Activated effector memory CD4-positive, alpha-beta T cell treated with Interleukin-2 at 50 U/mL for 16 hours (primary cell): ENCODE measurements around the gene TTC5.
"Not testable (repeated sequence)": the region's sequence is repeated elsewhere in the genome, so short reads cannot be mapped to it uniquely, and the experiment has no call there.

Source experiments
- DNase-seq: peaks from one replicate; pipeline ENCODE4 v3.0.0-alpha.2; 2020

Gene TTC5, protein sequence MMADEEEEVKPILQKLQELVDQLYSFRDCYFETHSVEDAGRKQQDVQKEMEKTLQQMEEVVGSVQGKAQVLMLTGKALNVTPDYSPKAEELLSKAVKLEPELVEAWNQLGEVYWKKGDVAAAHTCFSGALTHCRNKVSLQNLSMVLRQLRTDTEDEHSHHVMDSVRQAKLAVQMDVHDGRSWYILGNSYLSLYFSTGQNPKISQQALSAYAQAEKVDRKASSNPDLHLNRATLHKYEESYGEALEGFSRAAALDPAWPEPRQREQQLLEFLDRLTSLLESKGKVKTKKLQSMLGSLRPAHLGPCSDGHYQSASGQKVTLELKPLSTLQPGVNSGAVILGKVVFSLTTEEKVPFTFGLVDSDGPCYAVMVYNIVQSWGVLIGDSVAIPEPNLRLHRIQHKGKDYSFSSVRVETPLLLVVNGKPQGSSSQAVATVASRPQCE

DNA sequence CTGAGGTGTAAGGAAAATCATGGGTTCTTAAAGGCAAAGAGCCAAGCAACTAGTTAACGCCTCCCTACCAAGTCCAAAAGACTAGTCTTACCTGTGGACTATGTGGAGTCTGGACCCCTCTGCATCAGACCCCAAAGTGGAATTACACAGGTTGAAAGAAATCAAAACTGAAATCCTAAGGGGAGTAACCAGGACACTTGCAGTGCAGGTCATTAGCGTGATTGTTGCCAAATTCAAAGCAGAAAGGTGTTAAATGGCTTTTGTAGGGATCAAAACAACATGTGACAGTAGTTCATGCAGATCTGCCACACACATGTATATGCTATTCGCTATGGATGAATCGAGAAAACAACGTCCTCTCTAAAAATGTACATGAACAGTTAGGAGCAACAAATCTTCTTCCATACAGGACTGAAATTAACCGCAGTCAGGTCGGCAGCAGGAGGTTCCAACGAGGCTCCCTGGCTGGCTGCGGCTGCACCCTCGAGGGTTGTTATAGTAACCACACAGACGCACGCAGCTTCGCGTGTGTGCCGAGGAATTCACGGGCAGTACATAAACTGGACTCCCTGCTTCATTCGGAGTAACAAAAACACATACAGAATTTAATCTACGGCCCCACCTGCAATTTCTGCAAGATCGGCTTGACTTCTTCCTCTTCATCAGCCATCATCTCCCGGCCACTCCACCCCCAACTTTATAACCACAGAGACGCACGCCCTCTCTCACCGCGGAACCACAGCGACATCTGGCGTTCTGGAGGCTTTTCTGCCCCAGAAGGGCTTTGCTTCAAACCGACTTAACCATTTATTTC, at the start of gene TTC5:
Gene TTC5 (minus strand): TSS at position 687 of the 814 bp plus-strand sequence. CDS start 14 bp downstream, at position 673.
- DNase-seq = peak; percentile 86

DNA sequence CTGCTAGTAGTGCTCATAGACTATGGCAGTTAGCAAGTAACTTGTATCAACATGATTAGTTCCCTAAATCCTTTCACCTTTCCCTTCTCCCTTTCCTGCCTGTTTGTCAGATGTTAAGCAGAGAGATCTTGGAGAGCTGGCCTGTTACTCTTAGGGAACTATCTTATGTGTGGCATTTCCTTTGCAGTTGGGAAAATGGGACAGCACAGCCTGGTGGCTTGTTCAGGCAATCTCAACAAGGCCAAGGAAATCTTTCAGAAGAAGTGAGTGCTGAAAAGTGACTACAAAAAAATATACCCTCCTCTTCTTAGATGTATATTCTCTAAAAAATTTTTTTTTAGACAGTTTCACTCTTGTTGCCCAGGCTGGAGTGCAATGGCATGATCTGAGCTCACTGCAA, 45.1 kb upstream of the TTC5 start:
- no peak for DNase-seq

DNA sequence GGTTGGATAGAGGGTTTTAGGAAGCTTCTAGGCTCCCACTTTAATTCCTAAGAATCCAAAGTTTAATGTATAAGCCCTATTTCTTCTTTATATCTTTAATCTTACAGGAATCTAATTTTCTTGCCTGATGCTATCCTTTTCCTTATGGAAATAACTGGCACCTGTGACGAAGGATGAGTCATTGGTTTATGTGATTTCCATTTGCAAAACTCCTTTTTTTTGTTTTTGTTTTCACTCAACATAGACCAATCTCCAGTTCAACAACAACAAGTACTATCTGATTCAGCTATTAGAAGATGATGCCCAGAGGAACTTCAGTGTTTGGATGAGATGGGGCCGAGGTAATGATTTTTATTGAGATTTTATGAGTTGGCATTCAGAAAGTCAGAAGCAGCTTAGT, 44.5 kb upstream of the TTC5 start:
- DNase-seq = no peak

DNA sequence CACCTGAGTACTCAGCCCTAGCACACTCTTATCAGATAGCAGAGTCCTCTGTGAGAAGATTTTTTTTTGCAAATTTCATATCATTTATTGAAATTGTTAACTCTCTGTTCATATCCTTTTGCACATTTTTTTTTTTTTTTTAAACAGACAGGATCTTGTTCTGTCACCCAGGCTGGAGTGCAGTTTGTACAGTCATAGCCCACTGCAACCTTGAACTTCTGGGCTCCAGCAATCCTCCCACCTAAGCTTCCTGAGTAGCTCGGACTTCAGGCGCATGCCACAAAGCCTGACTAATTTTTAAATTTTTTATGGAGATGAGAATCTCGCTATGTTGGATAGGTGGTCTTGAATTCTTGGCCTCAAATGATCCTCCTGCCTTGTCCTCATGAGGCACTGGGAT, 42.0 kb upstream of the TTC5 start:
- no peak for DNase-seq

DNA sequence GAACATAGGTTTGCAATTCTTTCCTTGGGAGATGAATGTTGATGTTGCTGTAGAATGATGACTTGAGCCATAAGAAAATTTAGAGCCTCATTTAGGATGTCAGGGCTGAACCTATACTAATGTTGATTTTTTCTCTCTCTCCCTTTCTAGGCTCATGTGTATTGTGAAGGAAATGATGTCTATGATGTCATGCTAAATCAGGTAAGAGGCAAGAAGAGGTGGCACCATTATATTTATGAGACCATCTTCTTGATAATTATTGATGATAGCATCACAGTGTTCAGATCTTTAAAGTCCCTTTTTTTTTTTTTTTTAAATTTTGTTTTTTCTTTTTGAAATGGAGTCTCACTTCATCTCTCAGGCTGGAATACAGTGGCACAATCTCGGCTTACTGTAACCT, 41.0 kb upstream of the TTC5 start:
- no peak for DNase-seq

DNA sequence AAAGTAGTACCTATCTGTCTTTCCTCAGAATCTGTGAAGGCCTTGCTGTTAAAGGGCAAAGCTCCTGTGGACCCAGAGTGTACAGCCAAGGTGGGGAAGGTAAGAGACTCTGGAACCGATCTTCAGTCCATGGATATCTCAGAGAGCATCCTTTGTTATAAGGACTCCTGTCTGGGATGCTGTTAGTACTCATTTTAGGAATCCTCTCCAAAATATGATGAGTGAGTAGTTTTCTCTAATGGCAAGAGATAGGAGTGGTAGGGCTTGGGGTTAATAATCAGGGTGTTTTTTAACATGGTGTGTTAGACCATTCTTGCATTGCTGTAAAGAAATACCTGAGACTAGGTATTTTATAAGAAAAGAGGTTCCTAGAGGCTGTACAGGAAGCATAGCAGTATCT, 39.6 kb upstream of the TTC5 start:
- no peak for DNase-seq

DNA sequence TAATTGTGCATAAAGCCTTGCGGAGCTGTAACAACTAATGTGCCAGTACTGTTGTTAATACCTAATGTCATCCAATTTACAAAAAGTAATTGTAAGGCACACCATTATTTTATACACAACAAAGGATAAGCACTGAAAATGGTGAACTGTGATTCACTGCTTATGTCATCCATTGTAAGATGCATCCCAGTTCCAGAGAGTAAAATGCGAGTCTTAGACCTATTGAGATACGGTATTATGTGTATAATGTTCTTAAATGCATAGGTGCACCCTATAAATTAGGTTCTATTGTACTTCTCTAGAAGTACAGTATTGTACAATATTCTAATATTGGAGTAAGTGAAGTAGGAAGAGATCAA, 38.1 kb upstream of the TTC5 start:
- DNase-seq = no peak

DNA sequence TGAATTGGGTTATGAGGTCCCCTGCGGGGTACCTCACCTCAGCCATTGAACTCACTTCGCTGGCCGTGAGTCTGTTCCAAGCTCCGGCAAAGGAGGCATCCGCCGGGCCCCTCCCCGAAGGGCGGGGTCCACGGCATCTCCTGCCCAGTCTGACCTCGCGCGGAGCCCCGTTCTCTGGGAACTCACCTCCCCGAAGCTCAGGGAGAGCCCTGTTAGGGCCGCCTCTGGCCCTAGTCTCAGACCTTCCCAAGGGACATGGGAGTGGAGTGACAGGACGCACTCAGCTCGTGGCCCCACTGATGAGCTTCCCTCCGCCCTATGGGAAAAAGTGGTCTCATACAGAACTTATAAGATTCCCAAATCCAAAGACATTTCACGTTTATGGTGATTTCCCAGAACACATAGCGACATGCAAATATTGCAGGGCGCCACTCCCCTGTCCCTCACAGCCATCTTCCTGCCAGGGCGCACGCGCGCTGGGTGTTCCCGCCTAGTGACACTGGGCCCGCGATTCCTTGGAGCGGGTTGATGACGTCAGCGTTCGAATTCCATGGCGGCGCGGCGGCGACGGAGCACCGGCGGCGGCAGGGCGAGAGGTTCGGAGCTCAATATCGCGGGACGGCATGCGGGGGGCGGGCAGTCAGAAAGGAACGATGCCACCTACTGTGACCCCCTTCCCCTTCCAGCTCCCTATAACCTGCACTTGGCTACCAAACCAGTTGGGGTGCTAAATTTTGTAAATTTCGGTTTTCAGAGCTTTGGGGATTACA, 37.5 kb upstream of the TTC5 start, which contains the start of gene PARP2:
Gene PARP2 (plus strand): TSS at position 544 of the 770 bp plus-strand sequence. CDS start 7 bp downstream, at position 551.
- peak; percentile 81 for DNase-seq

DNA sequence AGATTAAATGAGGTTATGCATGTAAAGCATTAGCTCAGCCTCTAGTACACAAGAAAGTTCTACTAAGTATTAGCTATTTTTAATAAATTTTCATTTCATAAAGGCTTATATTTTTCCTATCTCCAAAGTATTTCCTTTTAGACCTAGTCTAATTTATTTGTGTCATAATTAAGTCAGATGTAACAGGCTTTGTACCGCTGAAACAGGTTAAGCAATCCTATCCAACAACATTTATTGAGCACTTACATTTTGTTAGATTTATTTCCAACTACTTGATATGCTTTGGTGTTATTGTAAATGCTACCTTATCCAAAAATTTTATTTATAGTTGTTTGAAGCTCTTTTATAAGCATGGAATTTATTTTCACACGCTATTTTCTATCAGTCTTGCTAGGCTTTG, 35.9 kb upstream of the TTC5 start:
- no peak for DNase-seq

DNA sequence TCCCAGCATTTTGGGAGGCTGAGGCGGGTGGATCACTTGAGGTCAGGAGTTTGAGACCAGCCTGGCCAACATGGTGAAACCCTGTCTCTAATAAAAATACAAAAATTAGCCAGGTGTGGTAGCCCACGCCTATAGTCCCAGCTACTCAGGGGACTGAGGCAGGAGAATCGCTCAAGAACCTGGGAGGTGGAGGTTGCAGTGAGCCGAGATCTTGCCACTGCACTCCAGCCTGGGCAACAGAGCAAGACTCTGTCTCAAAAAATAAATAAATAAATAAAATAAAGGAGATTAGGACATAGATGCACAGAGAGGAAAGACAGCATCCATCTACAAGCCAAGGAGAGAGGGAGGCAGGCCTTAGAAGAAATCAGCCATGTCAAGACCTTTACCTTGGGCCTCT, 35.3 kb upstream of the TTC5 start:
- DNase-seq = not testable (repeated sequence)

DNA sequence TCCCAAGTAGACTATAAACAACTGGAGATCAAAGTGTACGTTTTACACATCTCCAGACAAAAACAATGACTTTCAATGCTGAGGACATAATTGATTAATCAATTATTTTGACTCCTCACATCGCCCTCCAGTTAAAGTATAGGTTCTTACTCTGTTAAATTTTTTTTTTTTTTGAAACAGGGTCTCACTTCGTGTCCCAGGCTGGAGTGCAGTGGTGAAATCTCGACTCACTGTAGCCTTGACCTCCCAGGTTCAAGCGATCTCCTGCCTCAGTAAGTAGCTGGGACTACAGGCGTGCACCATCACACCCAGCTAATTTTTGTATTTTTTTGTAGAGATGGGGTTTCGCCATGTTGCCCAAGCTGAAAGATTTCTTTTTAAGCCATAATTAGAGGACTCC, 28.3 kb upstream of the TTC5 start:
- DNase-seq = no peak

DNA sequence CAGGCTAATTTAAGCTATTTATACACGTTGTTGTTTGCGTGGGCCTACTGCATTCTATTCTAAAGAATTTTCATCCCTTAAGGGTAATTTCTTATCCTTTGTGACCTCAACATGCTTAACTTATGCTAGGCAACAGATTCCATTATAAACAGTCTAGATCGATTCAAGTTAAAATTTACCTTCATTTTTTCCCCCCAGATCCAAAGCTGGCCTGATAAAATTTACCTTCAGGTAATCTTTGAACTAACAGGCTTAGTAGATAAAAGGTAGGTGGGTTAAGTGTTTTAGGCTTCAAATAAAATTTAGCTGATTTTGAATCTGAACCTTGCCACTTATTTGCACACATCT, 27.7 kb upstream of the TTC5 start:
- no peak for DNase-seq

DNA sequence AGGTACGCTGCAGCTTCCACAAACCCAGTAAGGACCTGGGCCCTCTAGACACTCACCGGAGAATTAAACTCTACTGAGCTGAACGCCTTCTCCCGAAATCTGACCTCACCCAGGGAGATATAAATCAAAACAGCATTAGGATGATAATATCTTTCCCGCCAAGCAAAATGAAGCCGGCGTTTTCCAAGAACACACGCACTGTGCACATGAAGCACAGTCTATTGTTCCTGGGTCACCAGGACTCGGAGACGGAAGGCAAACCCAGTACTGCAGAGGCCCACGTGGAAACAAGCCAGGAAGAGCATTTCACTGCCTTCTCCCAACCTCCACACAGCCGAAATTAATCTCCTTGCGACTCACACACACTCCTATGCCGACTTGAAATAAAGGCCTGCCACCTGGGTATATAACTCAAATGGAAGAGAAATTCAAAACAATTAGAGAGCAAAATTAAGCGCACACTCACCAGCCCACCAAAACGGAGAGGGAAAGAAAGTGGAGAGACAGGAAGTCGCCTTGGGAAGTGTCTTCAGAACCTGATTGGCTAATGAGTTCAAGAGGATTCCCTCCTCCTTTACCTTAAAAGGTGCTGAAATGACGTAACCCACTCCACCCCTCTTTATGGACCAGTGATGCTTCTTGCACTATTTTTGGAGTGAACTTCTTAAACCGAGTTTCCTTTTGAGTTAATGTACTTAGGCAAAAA, 27.2 kb upstream of the TTC5 start, which contains the start of gene CCNB1IP1:
Gene CCNB1IP1 (minus strand): TSS at position 492 of the 706 bp plus-strand sequence. CDS start 16,756 bp downstream, outside the sequence.
- peak; percentile 15 for DNase-seq

DNA sequence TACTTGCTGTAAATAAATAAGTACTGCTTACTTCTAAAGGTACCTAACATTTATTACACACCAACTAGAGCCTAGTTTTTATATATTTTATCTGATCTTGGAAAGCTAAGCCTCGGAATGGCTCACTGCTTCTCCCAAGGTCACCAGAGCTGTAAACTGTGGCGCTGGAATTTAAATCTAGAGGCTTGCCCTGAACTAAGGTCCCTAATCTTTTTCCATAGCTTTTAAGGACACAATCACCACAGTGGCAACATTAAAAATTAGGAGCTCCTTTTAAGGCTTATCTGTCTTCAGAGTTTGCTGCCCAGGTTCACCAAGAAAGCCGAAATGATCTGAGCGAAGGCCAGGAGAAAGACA, 26.7 kb upstream of the TTC5 start:
- DNase-seq = no peak

DNA sequence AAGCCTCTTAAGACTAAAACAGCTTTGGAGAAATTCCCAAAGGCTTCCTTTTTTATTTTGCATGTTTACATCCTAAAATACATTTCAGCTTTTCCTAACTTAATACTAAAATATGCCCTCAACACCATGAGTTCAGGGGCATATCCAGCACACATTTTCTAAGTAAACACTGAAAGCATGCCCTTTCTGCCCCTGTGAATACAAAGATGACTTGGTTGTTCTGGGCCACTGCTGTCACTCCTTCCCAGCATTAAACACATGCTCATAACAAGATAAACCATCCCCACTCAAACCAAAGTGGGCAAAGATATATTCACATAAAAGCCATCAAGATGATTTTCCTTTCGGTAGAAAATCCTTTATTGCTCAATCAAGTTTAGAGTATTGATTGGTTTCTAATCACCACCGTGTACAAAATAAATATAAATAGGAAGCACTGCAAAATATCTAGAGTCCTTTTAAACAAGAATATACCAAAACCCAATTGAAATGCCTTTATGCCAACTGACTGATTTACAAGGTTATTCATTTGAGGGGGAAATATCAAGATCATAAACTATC, 25.4 kb upstream of the TTC5 start:
- no peak for DNase-seq

DNA sequence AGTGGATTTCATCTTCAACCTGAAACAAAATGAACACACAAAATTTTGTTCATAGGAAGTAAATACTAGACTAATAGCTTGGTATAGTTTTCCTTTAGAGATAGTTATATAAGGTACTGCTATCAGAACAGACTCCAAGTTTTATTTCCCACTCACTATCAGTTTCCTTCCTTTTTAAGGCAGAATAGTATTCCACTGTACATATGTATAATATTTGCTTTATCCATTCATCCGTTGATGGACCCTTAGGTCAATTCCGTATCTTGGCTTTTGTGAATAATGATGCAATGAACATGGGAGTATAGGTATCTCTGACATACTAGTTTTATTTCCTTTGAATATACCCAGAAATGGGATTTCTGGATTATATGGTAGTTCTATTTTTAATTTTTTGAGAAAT, 23.6 kb upstream of the TTC5 start:
- no peak for DNase-seq

DNA sequence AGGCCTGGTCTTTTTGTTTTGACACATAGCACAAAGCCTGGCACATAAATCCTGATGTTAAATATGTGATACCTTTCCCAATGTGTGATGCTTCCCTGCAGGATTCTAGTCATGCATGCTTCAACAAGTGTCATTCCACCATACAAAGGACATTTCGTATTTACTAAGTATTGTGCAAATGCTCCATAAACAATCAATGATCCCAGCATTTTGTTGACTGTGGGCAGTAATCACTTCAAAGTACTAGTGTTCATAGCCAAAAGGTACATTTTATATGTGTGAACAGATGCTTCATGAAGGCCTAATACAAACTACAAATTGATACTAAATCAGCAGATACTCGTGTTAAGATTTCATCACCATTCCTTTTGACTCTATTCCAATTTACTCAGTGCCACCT, 23.0 kb upstream of the TTC5 start:
- DNase-seq = no peak

DNA sequence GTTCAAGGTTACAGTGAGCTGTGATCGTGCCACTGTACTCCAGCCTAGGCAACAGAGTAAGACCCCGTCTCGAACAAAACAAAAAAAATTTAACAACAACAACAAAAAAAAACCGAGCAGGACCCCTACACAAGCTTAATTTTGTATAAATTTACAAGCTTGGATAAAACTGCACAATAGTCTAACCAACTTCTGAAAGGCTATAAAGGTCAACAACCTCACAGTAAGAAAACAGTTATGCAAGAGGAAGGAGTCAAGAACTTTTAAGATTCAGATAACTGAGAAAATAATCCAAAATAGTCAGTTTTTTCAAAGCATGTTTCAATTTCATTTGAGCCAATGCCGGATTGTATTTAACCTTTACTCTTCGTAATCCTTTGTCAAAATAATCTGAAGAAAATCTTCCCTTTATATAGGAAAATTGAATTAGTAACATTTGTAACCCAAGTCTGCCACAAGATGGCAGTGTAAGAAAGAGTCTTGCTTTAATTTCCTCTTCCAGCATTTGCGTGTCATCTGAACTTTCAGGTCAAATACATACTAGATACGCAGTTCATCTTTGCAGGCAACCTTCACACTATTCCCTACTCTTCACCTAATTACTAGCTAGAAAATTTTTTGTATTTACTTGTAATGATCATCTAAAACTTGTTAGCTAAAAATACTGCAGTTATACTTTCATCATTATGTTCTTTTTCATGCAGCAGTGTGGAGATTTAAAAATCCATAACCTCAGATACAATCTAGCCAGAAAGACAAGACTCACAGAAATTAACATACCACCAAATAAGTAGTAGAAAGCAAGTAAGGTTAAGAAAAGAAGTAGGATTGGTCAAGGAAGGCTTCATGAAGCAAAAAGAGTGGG, 21.5 kb upstream of the TTC5 start:
- DNase-seq = no peak

DNA sequence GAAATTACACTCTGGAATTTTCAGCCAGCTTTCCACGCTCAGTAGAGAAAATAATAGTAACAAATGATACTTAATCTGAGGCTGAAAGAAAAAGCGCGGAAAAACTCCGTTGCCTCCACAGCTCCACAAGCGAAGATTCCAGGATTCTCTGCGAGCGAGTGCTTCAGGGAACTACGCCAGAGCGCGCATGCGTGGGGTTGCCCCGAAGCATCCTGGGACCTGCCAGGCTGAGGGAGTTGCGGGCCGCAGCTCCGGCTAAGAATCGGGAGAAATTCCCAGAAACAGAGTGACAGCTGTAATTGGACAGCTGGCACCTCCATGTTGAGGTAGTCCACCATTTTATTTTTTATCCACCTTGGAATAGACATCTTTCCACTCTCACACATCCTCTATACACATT, 12.0 kb upstream of the TTC5 start:
- DNase-seq = no peak

DNA sequence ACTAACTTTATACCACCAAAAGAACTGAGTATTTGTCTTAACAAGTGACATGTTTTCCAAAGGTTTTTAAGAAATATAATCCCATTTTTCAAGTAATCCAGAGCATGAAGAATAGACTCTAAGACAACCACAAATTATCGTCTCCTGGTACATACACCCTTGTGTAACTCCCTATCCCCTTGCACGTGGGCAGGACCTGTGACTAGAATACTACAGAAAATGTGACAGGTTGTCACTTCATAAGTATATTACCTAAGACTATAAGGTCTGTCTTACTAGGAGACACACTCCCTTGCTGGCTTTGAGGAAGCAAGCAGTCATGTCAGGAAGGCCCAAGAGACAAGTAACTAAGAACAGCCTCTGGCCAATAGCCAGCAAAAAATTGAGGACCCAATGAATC, 8.3 kb upstream of the TTC5 start:
- DNase-seq = no peak

DNA sequence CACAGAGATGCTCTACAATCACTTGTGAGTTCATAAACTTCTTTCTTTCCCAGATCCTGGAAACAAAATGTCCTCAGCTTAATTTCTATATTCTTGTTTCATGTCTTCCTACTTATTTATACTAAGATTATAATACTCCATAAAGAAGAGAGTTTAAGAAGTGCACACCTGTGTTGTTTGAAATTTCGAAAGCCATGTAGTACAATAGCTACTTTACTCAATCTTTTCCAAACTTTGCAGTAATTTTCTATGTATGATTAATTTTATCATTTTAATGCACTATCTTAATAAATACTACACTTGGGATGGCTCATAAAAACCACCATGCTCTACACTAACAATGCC, 300 bp upstream of the TTC5 start:
- DNase-seq = no peak
